H1 (cell line): ENCODE data around the gene COL4A4.

Experiments
- BCL11A ChIP-seq, 2 experiments: IDR thresholded peaks; one replicate each; pipeline ENCODE4 v1.6.1; 2011; ENCODE audit warnings: low read depth in 2 of 2, low read length in 2 of 2, mild to moderate bottlenecking in 2 of 2
- EZH2 ChIP-seq: fragments of 200-600 bp; sonication (generic); IDR thresholded peaks from 2 replicates; pipeline ENCODE4 v1.7.1; 2012; ENCODE audit warnings: low read depth, mild to moderate bottlenecking, moderate library complexity, low read length, inconsistent platforms; ENCODE audit not compliant: severe bottlenecking
- GABPA ChIP-seq: IDR thresholded peaks from 2 replicates; pipeline ENCODE4 v1.6.1; 2011; ENCODE audit warnings: mild to moderate bottlenecking, low read length, moderate library complexity, borderline replicate concordance; ENCODE audit not compliant: insufficient read depth
- NRF1 ChIP-seq: IDR thresholded peaks from 2 replicates; pipeline ENCODE4 v1.6.1; 2011; ENCODE audit warnings: mild to moderate bottlenecking, low read depth, low read length, improper control_type of control experiment
- TF ChIP-seq, protein P1 (sequence below), 3 experiments: IDR thresholded peaks; 1 replicate in 2 of 3; 2 replicates in 1 of 3; pipeline versions ENCODE4 v1.5.1 to v1.6.1; 2011; ENCODE audit warnings: low read length in 3 of 3, mild to moderate bottlenecking in 3 of 3, inconsistent platforms in 2 of 3, low read depth in 1 of 3, moderate library complexity in 1 of 3; ENCODE audit not compliant: insufficient read depth in 1 of 3; ENCODE audit errors: control extremely low read depth in 1 of 3
- TF ChIP-seq, protein P2 (sequence below): IDR thresholded peaks from 2 replicates; pipeline ENCODE4 v1.6.1; 2012; ENCODE audit warnings: low read length, inconsistent platforms

DNA sequence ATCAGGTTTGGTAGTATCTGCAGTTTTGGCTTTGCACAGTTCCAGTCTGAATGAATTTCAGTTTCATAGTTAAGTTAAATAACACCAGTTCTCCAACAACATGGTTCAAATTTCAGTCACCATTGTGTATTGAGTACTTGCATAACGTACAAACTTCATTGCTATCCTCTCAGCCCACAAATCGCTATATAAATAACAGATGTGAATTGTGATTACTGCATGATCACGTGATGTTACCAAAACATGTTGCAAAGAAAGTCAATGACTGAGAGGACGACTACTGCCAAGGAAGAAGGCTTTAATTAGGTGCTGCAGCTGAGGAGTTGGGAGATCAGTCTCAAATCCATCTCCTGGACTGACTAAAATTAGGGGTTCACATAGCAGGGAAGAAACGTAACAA is 48.2 kb downstream of the COL4A4 start:
- TF ChIP-seq EZH2 (no peak), NRF1 (no peak), GABPA (no peak), BCL11A (IDR thresholded peaks at IDR 0.05; ENCODE audit: low read depth in 2 of 2, low read length in 2 of 2) (no peak)
- TF ChIP-seq, protein P1, sequence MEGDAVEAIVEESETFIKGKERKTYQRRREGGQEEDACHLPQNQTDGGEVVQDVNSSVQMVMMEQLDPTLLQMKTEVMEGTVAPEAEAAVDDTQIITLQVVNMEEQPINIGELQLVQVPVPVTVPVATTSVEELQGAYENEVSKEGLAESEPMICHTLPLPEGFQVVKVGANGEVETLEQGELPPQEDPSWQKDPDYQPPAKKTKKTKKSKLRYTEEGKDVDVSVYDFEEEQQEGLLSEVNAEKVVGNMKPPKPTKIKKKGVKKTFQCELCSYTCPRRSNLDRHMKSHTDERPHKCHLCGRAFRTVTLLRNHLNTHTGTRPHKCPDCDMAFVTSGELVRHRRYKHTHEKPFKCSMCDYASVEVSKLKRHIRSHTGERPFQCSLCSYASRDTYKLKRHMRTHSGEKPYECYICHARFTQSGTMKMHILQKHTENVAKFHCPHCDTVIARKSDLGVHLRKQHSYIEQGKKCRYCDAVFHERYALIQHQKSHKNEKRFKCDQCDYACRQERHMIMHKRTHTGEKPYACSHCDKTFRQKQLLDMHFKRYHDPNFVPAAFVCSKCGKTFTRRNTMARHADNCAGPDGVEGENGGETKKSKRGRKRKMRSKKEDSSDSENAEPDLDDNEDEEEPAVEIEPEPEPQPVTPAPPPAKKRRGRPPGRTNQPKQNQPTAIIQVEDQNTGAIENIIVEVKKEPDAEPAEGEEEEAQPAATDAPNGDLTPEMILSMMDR (IDR thresholded peaks at IDR 0.05; ENCODE audit: control extremely low read depth in 1 of 3, insufficient read depth in 1 of 3, low read depth in 1 of 3, low read length in 3 of 3): no peak
- TF ChIP-seq, protein P2, sequence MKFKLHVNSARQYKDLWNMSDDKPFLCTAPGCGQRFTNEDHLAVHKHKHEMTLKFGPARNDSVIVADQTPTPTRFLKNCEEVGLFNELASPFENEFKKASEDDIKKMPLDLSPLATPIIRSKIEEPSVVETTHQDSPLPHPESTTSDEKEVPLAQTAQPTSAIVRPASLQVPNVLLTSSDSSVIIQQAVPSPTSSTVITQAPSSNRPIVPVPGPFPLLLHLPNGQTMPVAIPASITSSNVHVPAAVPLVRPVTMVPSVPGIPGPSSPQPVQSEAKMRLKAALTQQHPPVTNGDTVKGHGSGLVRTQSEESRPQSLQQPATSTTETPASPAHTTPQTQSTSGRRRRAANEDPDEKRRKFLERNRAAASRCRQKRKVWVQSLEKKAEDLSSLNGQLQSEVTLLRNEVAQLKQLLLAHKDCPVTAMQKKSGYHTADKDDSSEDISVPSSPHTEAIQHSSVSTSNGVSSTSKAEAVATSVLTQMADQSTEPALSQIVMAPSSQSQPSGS: no peak
